ENCODE measurements around the gene USP9X.

USP9X gene

GRCh38 chrX:41086627-41086932 is 1.3 kb downstream of the USP9X start:
- Histone ChIP-seq H3K27me3 (ENCODE audit: insufficient read depth, low read depth) (no peaks in the 10 kb centered on the region), H3K4me2 (peak overlapping the region; percentile 58), H3K79me2 (ENCODE audit: insufficient read depth, low read depth) (peaks cover 55% of the 10 kb centered on the region), H3K36me3 (ENCODE audit: insufficient read depth) (no peaks in the 10 kb centered on the region), H3K4me3 (IDR thresholded peaks at IDR 0.05; ENCODE audit: insufficient read depth, low read depth, low read length) (no peak overlapping the region), H3K9ac (peak overlapping the region; percentile 99), H2AFZ (ENCODE audit: low read depth) (no peak overlapping the region), H3K4me1 (ENCODE audit: low read depth, poor library complexity, severe bottlenecking) (peaks cover 41% of the 10 kb centered on the region), H3K27ac (peak overlapping the region; percentile 100), H4K20me1 (ENCODE audit: insufficient read depth) (0 out of 2 replicates have a peak, but pooled peaks cover 11% of the 10 kb centered on the region)
- no peak for TF ChIP-seq CTCF (conservative IDR thresholded peaks at IDR 0.05; ENCODE audit: low read depth, low read length)

GRCh38 chrX:41087201-41087600 is 2.0 kb downstream of the USP9X start:
- H3K27ac ChIP-seq = peak overlapping the region; percentile 100

GRCh38 chrX:41090568-41091238 is 5.5 kb downstream of the USP9X start:
- H2AFZ ChIP-seq (ENCODE audit: low read depth) = no peak overlapping the region
- peaks cover 46% of the 10 kb centered on the region for H3K4me1 ChIP-seq (ENCODE audit: low read depth, poor library complexity, severe bottlenecking)
- no peak overlapping the region for H3K4me3 ChIP-seq (IDR thresholded peaks at IDR 0.05; ENCODE audit: insufficient read depth, low read depth, low read length)
- no peak for TF ChIP-seq CTCF (conservative IDR thresholded peaks at IDR 0.05; ENCODE audit: low read depth, low read length)
- no peaks in the 10 kb centered on the region for H3K27me3 ChIP-seq (ENCODE audit: insufficient read depth, low read depth)
- H3K4me2 ChIP-seq = peak overlapping the region; percentile 30; the same call in 1 of the 2 replicates
- H3K79me2 ChIP-seq (ENCODE audit: insufficient read depth, low read depth) = peaks cover 96% of the 10 kb centered on the region
- peaks cover 36% of the 10 kb centered on the region; the same call in 1 of the 2 replicates for H4K20me1 ChIP-seq (ENCODE audit: insufficient read depth)
- H3K27ac ChIP-seq = no peak overlapping the region
- H3K36me3 ChIP-seq (ENCODE audit: insufficient read depth) = no peaks in the 10 kb centered on the region
- H3K9ac ChIP-seq = no peak overlapping the region

More at GRCh38 chrX:41087201-41087600, 2.0 kb downstream of the USP9X start:
- Histone ChIP-seq H4K20me1 (ENCODE audit: insufficient read depth) (0 out of 2 replicates have a peak, but pooled peaks cover 11% of the 10 kb centered on the region), H2AFZ (ENCODE audit: low read depth) (no peak overlapping the region), H3K27me3 (ENCODE audit: insufficient read depth, low read depth) (no peaks in the 10 kb centered on the region), H3K36me3 (ENCODE audit: insufficient read depth) (no peaks in the 10 kb centered on the region), H3K4me2 (peak overlapping the region; percentile 58), H3K79me2 (ENCODE audit: insufficient read depth, low read depth) (peaks cover 61% of the 10 kb centered on the region), H3K4me3 (IDR thresholded peaks at IDR 0.05; ENCODE audit: insufficient read depth, low read depth, low read length) (no peak overlapping the region), H3K4me1 (ENCODE audit: low read depth, poor library complexity, severe bottlenecking) (peaks cover 47% of the 10 kb centered on the region), H3K9ac (peak overlapping the region; percentile 99)
- TF ChIP-seq CTCF (conservative IDR thresholded peaks at IDR 0.05; ENCODE audit: low read depth, low read length) = no peak

- peaks cover 100% of the 10 kb centered on the region for H3K79me2 ChIP-seq (ENCODE audit: insufficient read depth, low read depth)
- peaks cover 58% of the 10 kb centered on the region for H3K4me1 ChIP-seq (ENCODE audit: low read depth, poor library complexity, severe bottlenecking)
- no peaks in the 10 kb centered on the region for H3K36me3 ChIP-seq (ENCODE audit: insufficient read depth)
- no peak for TF ChIP-seq CTCF (conservative IDR thresholded peaks at IDR 0.05; ENCODE audit: low read depth, low read length)
- H4K20me1 ChIP-seq (ENCODE audit: insufficient read depth) = peaks cover 44% of the 10 kb centered on the region; the same call in 1 of the 2 replicates
- H3K4me2 ChIP-seq = no peak overlapping the region
- no peak overlapping the region for H2AFZ ChIP-seq (ENCODE audit: low read depth)
- H3K27me3 ChIP-seq (ENCODE audit: insufficient read depth, low read depth) = no peaks in the 10 kb centered on the region
- H3K4me3 ChIP-seq (IDR thresholded peaks at IDR 0.05; ENCODE audit: insufficient read depth, low read depth, low read length) = no peak overlapping the region
- H3K9ac ChIP-seq = no peak overlapping the region
- no peak overlapping the region for H3K27ac ChIP-seq
These were observed 7.5 kb downstream of the USP9X start for GRCh38 chrX:41092776-41093175.

All from KMS-11 (cell line).